ENCODE results near the gene NEMP2.
A peak's percentile ranks its signal among the peaks of the same experiment; 100 is the strongest.

NEMP2 gene

DNA sequence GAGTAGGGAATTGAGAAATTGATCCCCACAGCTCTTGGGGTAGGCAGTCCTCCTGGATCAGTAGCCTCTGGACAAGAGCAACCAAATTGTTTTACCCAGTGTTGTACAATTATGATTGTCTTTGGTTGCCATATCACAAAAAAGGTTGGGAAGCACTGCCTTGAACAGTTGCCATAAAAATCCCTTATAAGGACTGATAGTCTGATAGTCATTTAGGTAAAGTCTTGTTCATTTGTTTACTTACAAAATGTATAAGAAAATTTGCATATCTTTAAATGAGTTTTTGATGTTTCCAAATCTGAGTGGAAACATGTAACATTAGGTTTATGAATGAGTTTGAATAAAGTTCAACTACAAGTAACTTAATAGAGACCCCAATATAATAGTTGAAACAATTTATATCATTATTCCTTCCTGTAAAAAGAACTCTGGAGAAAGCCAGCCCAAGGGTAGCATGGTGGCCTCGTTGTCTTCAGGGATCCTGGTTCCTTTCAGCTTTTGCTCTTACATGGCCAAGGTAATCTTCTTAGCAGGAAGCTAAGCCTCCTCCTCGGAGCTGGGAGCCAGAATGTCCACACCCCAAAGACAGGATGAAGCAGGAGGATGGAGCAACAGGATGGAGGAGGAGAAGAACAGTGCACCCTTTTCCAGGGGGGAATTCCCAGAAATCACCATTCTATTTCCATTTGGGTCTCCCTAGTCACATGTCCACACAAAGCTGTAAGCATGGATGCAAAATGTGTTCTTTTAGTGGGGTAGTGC, 35.7 kb upstream of the NEMP2 start:
- Mint-ChIP-seq H3K9me3 (peaks cover 11% of the 10 kb centered on the region), H3K4me1 (peaks cover 15% of the 10 kb centered on the region), H3K4me3 (no peak overlapping the region), H3K27me3 (no peaks in the 10 kb centered on the region), H3K27ac (no peak overlapping the region), H3K36me3 (peaks cover 4% of the 10 kb centered on the region)

GRCh38 chr2:190564838-190565237, 30.3 kb upstream of the NEMP2 start:
- H3K27ac Mint-ChIP-seq: no peak overlapping the region
- peaks cover 4% of the 10 kb centered on the region for H3K36me3 Mint-ChIP-seq
- H3K4me1 Mint-ChIP-seq: peaks cover 38% of the 10 kb centered on the region
- no peaks in the 10 kb centered on the region for H3K27me3 Mint-ChIP-seq
- no peak overlapping the region for H3K4me3 Mint-ChIP-seq
- peaks cover 11% of the 10 kb centered on the region for H3K9me3 Mint-ChIP-seq

DNA sequence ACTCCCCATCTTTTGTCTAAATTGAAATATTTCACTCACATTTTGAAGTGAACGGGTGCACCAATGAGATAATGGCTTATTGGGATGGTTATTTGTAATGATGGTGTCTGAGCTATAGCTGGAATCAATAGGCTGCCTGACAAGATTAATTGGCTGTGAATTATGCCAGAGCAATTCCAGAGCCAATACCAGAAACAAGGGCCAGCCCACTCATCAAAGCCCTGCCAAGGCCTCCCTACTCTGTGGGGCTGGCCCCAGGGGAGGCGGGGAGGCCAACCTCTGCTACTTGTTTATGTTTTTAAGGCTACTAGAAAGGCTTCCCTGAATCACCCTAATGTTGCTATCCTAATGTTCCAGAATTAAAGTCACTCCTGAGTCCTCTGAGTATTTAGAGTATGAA, 29.1 kb upstream of the NEMP2 start:
- H3K9me3 Mint-ChIP-seq: peaks cover 11% of the 10 kb centered on the region
- H3K4me3 Mint-ChIP-seq: peak overlapping the region; percentile 61
- H3K36me3 Mint-ChIP-seq: peaks cover 4% of the 10 kb centered on the region
- H3K27ac Mint-ChIP-seq: peak overlapping the region; percentile 83
- H3K4me1 Mint-ChIP-seq: peaks cover 43% of the 10 kb centered on the region
- H3K27me3 Mint-ChIP-seq: no peaks in the 10 kb centered on the region

DNA sequence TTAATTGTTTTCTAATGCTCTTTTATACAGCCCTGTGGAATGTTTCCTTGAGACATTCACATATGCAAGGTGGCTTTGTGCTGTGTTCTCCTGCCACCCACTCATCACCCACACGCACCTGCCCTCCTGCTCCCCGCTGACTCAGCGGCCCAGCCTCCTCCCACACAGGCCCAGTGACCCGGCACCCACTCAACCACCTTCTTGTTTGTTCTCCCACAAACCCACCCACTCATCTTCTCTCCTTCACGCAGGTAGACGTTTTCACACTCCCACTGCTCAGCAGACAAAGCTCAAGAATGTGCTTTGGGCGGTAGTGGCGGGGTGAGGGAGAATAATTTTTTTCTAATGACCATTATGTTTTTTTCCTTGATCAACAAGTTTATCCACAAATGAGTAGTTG, 28.6 kb upstream of the NEMP2 start:
- Mint-ChIP-seq H3K9me3 (peaks cover 10% of the 10 kb centered on the region), H3K27ac (peak overlapping the region; percentile 83), H3K4me1 (peaks cover 43% of the 10 kb centered on the region), H3K36me3 (peaks cover 4% of the 10 kb centered on the region), H3K4me3 (peak overlapping the region; percentile 61), H3K27me3 (no peaks in the 10 kb centered on the region)

- peaks cover 43% of the 10 kb centered on the region for H3K4me1 Mint-ChIP-seq
- H3K4me3 Mint-ChIP-seq: no peak overlapping the region
These were observed 27.6 kb upstream of the NEMP2 start for GRCh38 chr2:190562121-190562520.

DNA sequence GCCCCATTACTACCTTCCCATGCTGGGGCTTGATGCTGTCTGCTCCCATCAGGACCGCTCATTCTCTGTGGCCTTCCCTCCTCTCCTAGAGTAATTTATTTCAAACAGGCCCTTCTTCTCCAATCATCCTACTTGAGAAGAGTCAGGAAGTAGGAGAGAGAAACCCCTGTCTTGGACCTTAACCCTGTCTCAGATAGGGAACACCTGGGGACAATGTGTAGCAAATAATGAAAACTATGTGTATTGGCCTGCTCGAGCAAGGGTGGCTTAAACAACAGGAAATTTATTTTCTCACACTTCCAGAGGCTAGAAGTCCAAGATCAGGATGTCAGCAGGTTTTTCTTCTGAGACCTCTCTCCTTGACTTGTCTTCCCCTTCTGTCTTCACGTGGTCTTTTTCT, 26.6 kb upstream of the NEMP2 start:
- Mint-ChIP-seq H3K27ac (no peak overlapping the region), H3K27me3 (no peaks in the 10 kb centered on the region), H3K36me3 (no peaks in the 10 kb centered on the region), H3K9me3 (no peaks in the 10 kb centered on the region), H3K4me1 (peaks cover 35% of the 10 kb centered on the region), H3K4me3 (no peak overlapping the region)

More at GRCh38 chr2:190562121-190562520, 27.6 kb upstream of the NEMP2 start:
- peaks cover 2% of the 10 kb centered on the region for H3K36me3 Mint-ChIP-seq
- peaks cover 5% of the 10 kb centered on the region for H3K9me3 Mint-ChIP-seq
- no peak overlapping the region for H3K27ac Mint-ChIP-seq
- no peaks in the 10 kb centered on the region for H3K27me3 Mint-ChIP-seq

GRCh38 chr2:190554357-190555006, 20.0 kb upstream of the NEMP2 start:
- no peak overlapping the region for H3K27ac Mint-ChIP-seq
- H3K4me3 Mint-ChIP-seq: no peak overlapping the region
- peaks cover 16% of the 10 kb centered on the region for H3K4me1 Mint-ChIP-seq
- no peaks in the 10 kb centered on the region for H3K9me3 Mint-ChIP-seq
- H3K27me3 Mint-ChIP-seq: no peaks in the 10 kb centered on the region
- peaks cover 5% of the 10 kb centered on the region for H3K36me3 Mint-ChIP-seq

- H3K27ac Mint-ChIP-seq: no peak overlapping the region
- no peaks in the 10 kb centered on the region for H3K9me3 Mint-ChIP-seq
- H3K4me1 Mint-ChIP-seq: peaks cover 15% of the 10 kb centered on the region
- H3K36me3 Mint-ChIP-seq: peaks cover 5% of the 10 kb centered on the region
- H3K27me3 Mint-ChIP-seq: no peaks in the 10 kb centered on the region
- H3K4me3 Mint-ChIP-seq: no peak overlapping the region
These were observed 18.7 kb upstream of the NEMP2 start for GRCh38 chr2:190553254-190553653.

DNA sequence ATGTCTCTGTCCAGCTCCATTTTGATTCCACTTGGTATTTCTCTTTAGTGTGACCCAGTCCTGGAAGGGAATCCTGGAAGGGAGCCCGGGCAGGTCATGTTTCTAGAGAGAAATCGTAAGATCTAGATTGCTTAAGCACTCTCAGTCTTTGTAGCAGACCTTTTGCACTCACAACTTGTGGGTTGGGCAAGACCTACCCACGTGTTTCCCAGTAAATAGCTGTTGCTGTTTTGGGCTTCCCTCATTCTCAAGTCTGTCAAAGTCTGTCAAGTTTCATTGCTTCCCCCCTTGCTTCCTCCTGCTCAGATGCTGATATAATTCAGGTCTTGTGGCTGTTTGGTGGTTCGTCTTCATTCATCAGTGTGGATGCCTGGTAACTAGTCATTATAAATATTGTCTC, 17.4 kb upstream of the NEMP2 start:
- no peak overlapping the region for H3K27ac Mint-ChIP-seq
- peaks cover 15% of the 10 kb centered on the region for H3K4me1 Mint-ChIP-seq
- peak overlapping the region; percentile 31 for H3K4me3 Mint-ChIP-seq
- H3K9me3 Mint-ChIP-seq: no peaks in the 10 kb centered on the region
- peaks cover 5% of the 10 kb centered on the region for H3K36me3 Mint-ChIP-seq
- H3K27me3 Mint-ChIP-seq: no peaks in the 10 kb centered on the region

- Mint-ChIP-seq H3K4me3 (no peak overlapping the region), H3K4me1 (peaks cover 18% of the 10 kb centered on the region), H3K36me3 (no peaks in the 10 kb centered on the region), H3K27me3 (no peaks in the 10 kb centered on the region), H3K27ac (no peak overlapping the region), H3K9me3 (no peaks in the 10 kb centered on the region)
These were observed 15.6 kb upstream of the NEMP2 start for GRCh38 chr2:190550137-190550536.

- H3K36me3 Mint-ChIP-seq: no peaks in the 10 kb centered on the region
- no peaks in the 10 kb centered on the region for H3K9me3 Mint-ChIP-seq
These were observed 13.4 kb upstream of the NEMP2 start for GRCh38 chr2:190547886-190548285.

GRCh38 chr2:190546734-190547133, 12.2 kb upstream of the NEMP2 start:
- Mint-ChIP-seq H3K4me1 (peaks cover 17% of the 10 kb centered on the region), H3K27ac (no peak overlapping the region), H3K36me3 (peaks cover 8% of the 10 kb centered on the region), H3K9me3 (peaks cover 4% of the 10 kb centered on the region), H3K4me3 (no peak overlapping the region), H3K27me3 (no peaks in the 10 kb centered on the region)

More at GRCh38 chr2:190547886-190548285, 13.4 kb upstream of the NEMP2 start:
- peaks cover 23% of the 10 kb centered on the region for H3K4me1 Mint-ChIP-seq
- no peaks in the 10 kb centered on the region for H3K27me3 Mint-ChIP-seq
- no peak overlapping the region for H3K27ac Mint-ChIP-seq
- H3K4me3 Mint-ChIP-seq: no peak overlapping the region

GRCh38 chr2:190545555-190546385, 11.2 kb upstream of the NEMP2 start:
- Mint-ChIP-seq H3K27me3 (no peaks in the 10 kb centered on the region), H3K4me3 (no peak overlapping the region), H3K27ac (no peak overlapping the region), H3K9me3 (peaks cover 10% of the 10 kb centered on the region), H3K36me3 (peaks cover 15% of the 10 kb centered on the region), H3K4me1 (peaks cover 12% of the 10 kb centered on the region)

GRCh38 chr2:190545093-190545492, 10.6 kb upstream of the NEMP2 start:
- peaks cover 13% of the 10 kb centered on the region for H3K9me3 Mint-ChIP-seq
- peaks cover 21% of the 10 kb centered on the region for H3K36me3 Mint-ChIP-seq
- no peaks in the 10 kb centered on the region for H3K27me3 Mint-ChIP-seq
- H3K4me1 Mint-ChIP-seq: peaks cover 12% of the 10 kb centered on the region
- H3K4me3 Mint-ChIP-seq: no peak overlapping the region
- no peak overlapping the region for H3K27ac Mint-ChIP-seq

DNA sequence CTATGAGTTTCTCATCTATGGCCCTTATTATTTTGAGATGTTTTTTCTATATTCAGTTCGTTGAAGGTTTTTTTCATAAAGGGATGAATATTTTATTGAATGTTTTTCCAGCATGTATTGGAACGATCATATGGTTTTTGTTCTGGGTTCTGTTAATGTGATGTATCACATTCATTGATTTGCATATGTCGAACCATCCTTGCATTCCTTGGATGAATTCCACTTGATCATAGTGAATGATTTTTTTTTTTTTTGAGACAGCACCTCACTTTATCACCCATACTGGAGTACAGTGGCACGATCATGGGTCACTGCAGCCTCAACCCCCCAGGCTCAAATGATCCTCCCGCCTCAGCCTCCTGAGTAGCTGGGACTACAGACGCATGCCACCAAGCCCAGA, 5.5 kb upstream of the NEMP2 start:
- Mint-ChIP-seq H3K4me1 (peaks cover 20% of the 10 kb centered on the region), H3K36me3 (peaks cover 34% of the 10 kb centered on the region), H3K27me3 (no peaks in the 10 kb centered on the region), H3K9me3 (peaks cover 17% of the 10 kb centered on the region), H3K4me3 (no peak overlapping the region), H3K27ac (no peak overlapping the region)

DNA sequence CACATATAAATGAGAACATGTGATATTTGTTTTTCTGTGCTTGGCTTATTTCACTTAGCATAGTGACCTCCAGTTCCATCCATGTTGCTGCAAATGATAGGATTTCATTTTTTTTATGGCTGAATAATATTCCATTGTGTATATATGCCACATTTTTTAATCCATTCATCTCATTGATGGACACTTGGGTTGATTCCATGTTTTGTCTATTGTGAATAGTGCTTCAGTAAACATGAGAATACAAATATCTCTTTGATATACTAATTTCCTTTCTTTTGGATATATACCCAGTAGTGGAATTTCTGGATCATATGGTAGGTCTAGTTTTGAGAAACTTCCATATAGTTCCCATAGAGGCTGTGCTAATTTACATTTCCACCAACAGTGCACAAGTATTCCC, 3.7 kb upstream of the NEMP2 start:
- Mint-ChIP-seq H3K9me3 (peaks cover 17% of the 10 kb centered on the region), H3K4me3 (no peak overlapping the region), H3K27ac (no peak overlapping the region), H3K27me3 (no peaks in the 10 kb centered on the region), H3K36me3 (peaks cover 34% of the 10 kb centered on the region), H3K4me1 (peaks cover 25% of the 10 kb centered on the region)

Data from activated naive CD4-positive, alpha-beta T cell treated with anti-CD3 and anti-CD28 coated beads, Interleukin-2, amount 50 U/mL, for 24 hours (primary cell).